PFSK-1 (cell line): ENCODE data around the gene DDOST.

Source experiments
- FOXP2 ChIP-seq: optimal IDR thresholded peaks from 2 replicates; pipeline ENCODE3; 2011; ENCODE audit warnings: borderline replicate concordance, control low read depth, inconsistent platforms; ENCODE audit not compliant: insufficient read depth; ENCODE audit errors: extremely low read length, extremely low read depth
- POLR2AphosphoS5 ChIP-seq: IDR thresholded peaks from 2 replicates; pipeline ENCODE4 v1.6.1; 2012; ENCODE audit warnings: low read depth, mild to moderate bottlenecking, control low read depth, low read length, moderate library complexity
- SIN3A ChIP-seq: IDR thresholded peaks from 2 replicates; pipeline ENCODE4 v1.6.1; 2012; ENCODE audit warnings: mild to moderate bottlenecking, low read length, moderate library complexity, borderline replicate concordance; ENCODE audit not compliant: insufficient read depth
- TAF1 ChIP-seq: IDR thresholded peaks from 2 replicates; pipeline ENCODE4 v1.6.1; 2012; ENCODE audit warnings: low read length, control low read depth, borderline replicate concordance; ENCODE audit not compliant: insufficient read depth
- TF ChIP-seq, protein P1 (sequence below), 2 experiments: IDR thresholded peaks; 2 replicates each; pipeline versions ENCODE4 v1.6.1 to v1.8.0; 2011 to 2012; ENCODE audit warnings: low read depth in 2 of 2, low read length in 2 of 2, control low read depth in 1 of 2, inconsistent platforms in 1 of 2, mild to moderate bottlenecking in 1 of 2, moderate library complexity in 1 of 2; ENCODE audit not compliant: insufficient read depth in 1 of 2

DDOST gene

GRCh38 chr1:20645414-20645813, 15.8 kb downstream of the DDOST start:
- TF ChIP-seq, protein P1, sequence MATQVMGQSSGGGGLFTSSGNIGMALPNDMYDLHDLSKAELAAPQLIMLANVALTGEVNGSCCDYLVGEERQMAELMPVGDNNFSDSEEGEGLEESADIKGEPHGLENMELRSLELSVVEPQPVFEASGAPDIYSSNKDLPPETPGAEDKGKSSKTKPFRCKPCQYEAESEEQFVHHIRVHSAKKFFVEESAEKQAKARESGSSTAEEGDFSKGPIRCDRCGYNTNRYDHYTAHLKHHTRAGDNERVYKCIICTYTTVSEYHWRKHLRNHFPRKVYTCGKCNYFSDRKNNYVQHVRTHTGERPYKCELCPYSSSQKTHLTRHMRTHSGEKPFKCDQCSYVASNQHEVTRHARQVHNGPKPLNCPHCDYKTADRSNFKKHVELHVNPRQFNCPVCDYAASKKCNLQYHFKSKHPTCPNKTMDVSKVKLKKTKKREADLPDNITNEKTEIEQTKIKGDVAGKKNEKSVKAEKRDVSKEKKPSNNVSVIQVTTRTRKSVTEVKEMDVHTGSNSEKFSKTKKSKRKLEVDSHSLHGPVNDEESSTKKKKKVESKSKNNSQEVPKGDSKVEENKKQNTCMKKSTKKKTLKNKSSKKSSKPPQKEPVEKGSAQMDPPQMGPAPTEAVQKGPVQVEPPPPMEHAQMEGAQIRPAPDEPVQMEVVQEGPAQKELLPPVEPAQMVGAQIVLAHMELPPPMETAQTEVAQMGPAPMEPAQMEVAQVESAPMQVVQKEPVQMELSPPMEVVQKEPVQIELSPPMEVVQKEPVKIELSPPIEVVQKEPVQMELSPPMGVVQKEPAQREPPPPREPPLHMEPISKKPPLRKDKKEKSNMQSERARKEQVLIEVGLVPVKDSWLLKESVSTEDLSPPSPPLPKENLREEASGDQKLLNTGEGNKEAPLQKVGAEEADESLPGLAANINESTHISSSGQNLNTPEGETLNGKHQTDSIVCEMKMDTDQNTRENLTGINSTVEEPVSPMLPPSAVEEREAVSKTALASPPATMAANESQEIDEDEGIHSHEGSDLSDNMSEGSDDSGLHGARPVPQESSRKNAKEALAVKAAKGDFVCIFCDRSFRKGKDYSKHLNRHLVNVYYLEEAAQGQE (IDR thresholded peaks at IDR 0.05; ENCODE audit: insufficient read depth in 1 of 2, low read depth in 2 of 2, low read length in 2 of 2), result no peak
- TF ChIP-seq SIN3A (no peak), TAF1 (no peak), POLR2AphosphoS5 (no peak), FOXP2 (no peak)

DNA sequence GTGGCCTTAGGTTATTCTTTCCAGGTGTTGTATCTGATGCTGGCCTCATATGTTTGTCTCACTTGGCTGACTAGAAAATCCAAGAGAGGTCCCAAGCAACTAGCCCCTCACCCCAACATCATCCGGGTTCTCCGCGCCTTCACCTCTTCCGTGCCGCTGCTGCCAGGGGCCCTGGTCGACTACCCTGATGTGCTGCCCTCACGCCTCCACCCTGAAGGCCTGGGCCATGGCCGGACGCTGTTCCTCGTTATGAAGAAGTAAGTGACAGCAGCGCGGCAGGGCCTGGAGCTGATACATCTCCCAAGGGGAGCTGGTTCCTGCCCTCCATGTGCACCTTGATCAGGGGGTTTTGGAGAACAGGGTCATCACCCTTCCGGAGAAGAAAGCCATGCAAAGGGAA, 16.8 kb downstream of the DDOST start:
- TF ChIP-seq POLR2AphosphoS5 (no peak), SIN3A (no peak), TAF1 (no peak), FOXP2 (no peak)
- TF ChIP-seq, protein P1 (IDR thresholded peaks at IDR 0.05; ENCODE audit: insufficient read depth in 1 of 2, low read depth in 2 of 2, low read length in 2 of 2), result no peak

GRCh38 chr1:20643080-20643479, 18.1 kb downstream of the DDOST start:
- TF ChIP-seq, protein P1 (IDR thresholded peaks at IDR 0.05; ENCODE audit: insufficient read depth in 1 of 2, low read depth in 2 of 2, low read length in 2 of 2), result no peak
- TF ChIP-seq POLR2AphosphoS5 (no peak), FOXP2 (no peak), TAF1 (no peak), SIN3A (no peak)

DNA sequence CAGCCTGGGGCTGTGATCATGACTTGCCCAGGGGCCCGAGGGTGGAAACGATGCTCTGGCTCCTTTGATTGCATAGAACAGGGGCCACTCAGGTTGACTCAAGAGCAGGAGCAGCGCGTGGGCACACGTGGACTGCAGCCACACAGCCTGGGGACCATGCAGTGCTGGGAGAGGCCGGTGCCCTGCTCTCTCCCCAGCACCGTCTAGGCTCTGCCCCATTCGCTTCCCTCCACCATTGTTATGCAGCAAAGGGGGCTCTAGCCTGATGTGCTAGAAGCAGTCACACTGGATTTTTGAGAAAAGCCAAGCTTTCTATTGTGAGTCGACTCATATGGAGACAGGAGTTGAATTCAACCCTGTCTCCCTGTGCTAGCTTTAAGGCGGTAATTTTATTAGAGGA, 19.2 kb downstream of the DDOST start:
- no peak for TF ChIP-seq FOXP2
- TF ChIP-seq, protein P1 (IDR thresholded peaks at IDR 0.05; ENCODE audit: insufficient read depth in 1 of 2, low read depth in 2 of 2, low read length in 2 of 2), result no peak
- no peak for TF ChIP-seq TAF1
- no peak for TF ChIP-seq POLR2AphosphoS5
- TF ChIP-seq SIN3A, result no peak

DNA sequence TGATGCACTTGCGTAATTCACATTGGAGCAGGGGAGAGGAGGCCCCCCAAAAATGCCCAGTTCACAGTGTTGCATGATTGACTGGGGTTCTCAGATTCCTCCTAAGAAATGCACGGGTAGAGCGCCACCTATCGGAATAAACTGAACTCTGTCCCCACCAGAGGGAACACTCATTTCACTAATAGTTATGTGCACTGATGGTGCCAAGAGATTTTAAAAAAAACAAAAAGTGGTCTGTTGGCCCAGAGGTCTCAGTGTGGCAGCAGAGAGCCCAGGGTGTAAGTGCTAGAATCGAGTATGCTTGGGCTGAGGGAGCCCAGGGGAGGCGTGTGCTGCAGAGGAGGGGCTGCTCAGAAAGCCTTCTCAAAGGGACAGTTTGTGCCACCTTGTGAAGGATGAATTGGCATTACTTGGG, 21.0 kb downstream of the DDOST start:
- TF ChIP-seq TAF1 (no peak), SIN3A (no peak), POLR2AphosphoS5 (no peak), FOXP2 (no peak)
- TF ChIP-seq, protein P1 (IDR thresholded peaks at IDR 0.05; ENCODE audit: insufficient read depth in 1 of 2, low read depth in 2 of 2, low read length in 2 of 2), result no peak
